Activated naive CD4-positive, alpha-beta T cell treated with anti-CD3 and anti-CD28 coated beads for 36 hours (primary cell): ENCODE measurements around the gene KCNQ5. TPM values are rescaled to one million over a fixed set of nuclear protein-coding genes. Genes with fewer than 3 reads are reported as not detected.

Experiments
- CTCF ChIA-PET: fragments of 350-600 bp; sonication (Branson Sonifier 250); formaldehyde crosslinking; loops from one replicate; lab custom pipeline; 2021; ENCODE audit warnings: antibody characterized with exemption; lab: Charles Lee
- DNase-seq: peaks from one replicate; pipeline ENCODE4 v3.0.0-alpha.2; 2020
- H3K27ac Mint-ChIP-seq: one replicate; pipeline ENCODE4 v1.8.0; 2021; ENCODE audit warnings: mild to moderate bottlenecking, mixed read lengths
- H3K27me3 Mint-ChIP-seq: one replicate; pipeline ENCODE4 v1.8.0; 2021; ENCODE audit warnings: low read depth, mixed read lengths
- H3K36me3 Mint-ChIP-seq: one replicate; pipeline ENCODE4 v1.8.0; 2021; ENCODE audit warnings: low read depth, mixed read lengths
- H3K4me1 Mint-ChIP-seq: one replicate; pipeline ENCODE4 v1.8.0; 2021; ENCODE audit warnings: low read depth, mixed read lengths
- H3K4me3 Mint-ChIP-seq: one replicate; pipeline ENCODE4 v1.8.0; 2021; ENCODE audit warnings: mild to moderate bottlenecking, moderate library complexity, mixed read lengths
- H3K9me3 Mint-ChIP-seq: one replicate; pipeline ENCODE4 v1.8.0; 2021; ENCODE audit warnings: mixed read lengths
- intact Hi-C: fragments of 100-400 bp; cut with micrococcal nuclease; formaldehyde crosslinking; loops from one replicate; pipeline ENCODE4 v1.15.1; 2023
- total RNA-seq, 2 experiments: library from RNA; stranded (reverse); gene quantifications; one replicate each; pipeline ENCODE4 v1.2.3, GENCODE V29; 2021

KCNQ5 gene
- total RNA-seq, 2 experiments from 2014 or later: 11.8 to 12.0 TPM

GRCh38 chr6:72657407-72658197, 35.7 kb downstream of the KCNQ5 start:
- H3K9me3 Mint-ChIP-seq: no peaks in the 10 kb centered on the region
- peaks cover 13% of the 10 kb centered on the region for H3K4me1 Mint-ChIP-seq
- H3K4me3 Mint-ChIP-seq: no peak overlapping the region
- no peak for DNase-seq
- CTCF ChIA-PET: no interaction called here
- peaks cover 6% of the 10 kb centered on the region for H3K36me3 Mint-ChIP-seq
- no peak overlapping the region for H3K27ac Mint-ChIP-seq
- intact Hi-C loops: no loop called here
- no peaks in the 10 kb centered on the region for H3K27me3 Mint-ChIP-seq

GRCh38 chr6:72659754-72660153, 37.9 kb downstream of the KCNQ5 start:
- CTCF ChIA-PET: no interaction called here
- no peak overlapping the region for H3K4me3 Mint-ChIP-seq
- no peak overlapping the region for H3K27ac Mint-ChIP-seq

GRCh38 chr6:72661411-72661810, 39.5 kb downstream of the KCNQ5 start:
- intact Hi-C loops: no loop called here
- Mint-ChIP-seq H3K27me3 (no peaks in the 10 kb centered on the region), H3K9me3 (no peaks in the 10 kb centered on the region), H3K27ac (no peak overlapping the region), H3K4me3 (no peak overlapping the region), H3K4me1 (peaks cover 2% of the 10 kb centered on the region), H3K36me3 (peaks cover 6% of the 10 kb centered on the region)
- CTCF ChIA-PET: no interaction called here
- DNase-seq: no peak

More at GRCh38 chr6:72659754-72660153, 37.9 kb downstream of the KCNQ5 start:
- peaks cover 8% of the 10 kb centered on the region for H3K36me3 Mint-ChIP-seq
- no peaks in the 10 kb centered on the region for H3K9me3 Mint-ChIP-seq
- no peaks in the 10 kb centered on the region for H3K27me3 Mint-ChIP-seq
- no peak for DNase-seq
- intact Hi-C loops: no loop called here
- H3K4me1 Mint-ChIP-seq: peaks cover 2% of the 10 kb centered on the region

- H3K4me1 Mint-ChIP-seq: peaks cover 27% of the 10 kb centered on the region
- DNase-seq: no peak
- peaks cover 6% of the 10 kb centered on the region for H3K36me3 Mint-ChIP-seq
- CTCF ChIA-PET: no interaction called here
- no peaks in the 10 kb centered on the region for H3K27me3 Mint-ChIP-seq
- no peak overlapping the region for H3K27ac Mint-ChIP-seq
- H3K9me3 Mint-ChIP-seq: no peaks in the 10 kb centered on the region
- no peak overlapping the region for H3K4me3 Mint-ChIP-seq
- intact Hi-C loops: no loop called here
These were observed 43.7 kb downstream of the KCNQ5 start for GRCh38 chr6:72665599-72665998.

GRCh38 chr6:72669324-72669723, 47.5 kb downstream of the KCNQ5 start:
- DNase-seq: peak; percentile 27
- H3K4me3 Mint-ChIP-seq: no peak overlapping the region
- CTCF ChIA-PET: interaction anchor here (0.6 to 1.8 kb wide), 2 partner anchors 53 to 400 kb away, joined by 3 to 5 read pairs; no protein-coding TSS in a partner anchor
- no peaks in the 10 kb centered on the region for H3K27me3 Mint-ChIP-seq
- H3K36me3 Mint-ChIP-seq: peaks cover 4% of the 10 kb centered on the region
- H3K27ac Mint-ChIP-seq: no peak overlapping the region
- intact Hi-C loops: no loop called here
- H3K9me3 Mint-ChIP-seq: no peaks in the 10 kb centered on the region
- peaks cover 28% of the 10 kb centered on the region for H3K4me1 Mint-ChIP-seq

- Mint-ChIP-seq H3K4me1 (peaks cover 30% of the 10 kb centered on the region), H3K4me3 (no peak overlapping the region), H3K27me3 (no peaks in the 10 kb centered on the region), H3K9me3 (no peaks in the 10 kb centered on the region), H3K27ac (no peak overlapping the region), H3K36me3 (peaks cover 9% of the 10 kb centered on the region)
- intact Hi-C loops: no loop called here
- DNase-seq: no peak
- CTCF ChIA-PET: no interaction called here
These were observed 51.0 kb downstream of the KCNQ5 start for GRCh38 chr6:72672906-72673305.

GRCh38 chr6:72674842-72675241, 53.0 kb downstream of the KCNQ5 start:
- Mint-ChIP-seq H3K4me3 (no peak overlapping the region), H3K36me3 (peaks cover 11% of the 10 kb centered on the region), H3K9me3 (no peaks in the 10 kb centered on the region), H3K27me3 (no peaks in the 10 kb centered on the region), H3K27ac (no peak overlapping the region), H3K4me1 (peaks cover 12% of the 10 kb centered on the region)
- no peak for DNase-seq
- intact Hi-C loops: no loop called here
- CTCF ChIA-PET: no interaction called here

- CTCF ChIA-PET: no interaction called here
- Mint-ChIP-seq H3K36me3 (peaks cover 11% of the 10 kb centered on the region), H3K9me3 (no peaks in the 10 kb centered on the region), H3K27ac (no peak overlapping the region), H3K4me1 (peaks cover 7% of the 10 kb centered on the region), H3K27me3 (no peaks in the 10 kb centered on the region), H3K4me3 (no peak overlapping the region)
- intact Hi-C loops: no loop called here
- DNase-seq: no peak
These were observed 53.5 kb downstream of the KCNQ5 start for GRCh38 chr6:72675396-72675795.

GRCh38 chr6:72676995-72677394, 55.1 kb downstream of the KCNQ5 start:
- intact Hi-C loops: no loop called here
- no peak overlapping the region for H3K4me3 Mint-ChIP-seq
- CTCF ChIA-PET: no interaction called here
- no peak overlapping the region for H3K27ac Mint-ChIP-seq
- peaks cover 11% of the 10 kb centered on the region for H3K36me3 Mint-ChIP-seq
- H3K9me3 Mint-ChIP-seq: no peaks in the 10 kb centered on the region
- no peaks in the 10 kb centered on the region for H3K27me3 Mint-ChIP-seq
- H3K4me1 Mint-ChIP-seq: peaks cover 2% of the 10 kb centered on the region
- no peak for DNase-seq

GRCh38 chr6:72677740-72678139, 55.9 kb downstream of the KCNQ5 start:
- H3K27ac Mint-ChIP-seq: no peak overlapping the region
- CTCF ChIA-PET: no interaction called here
- H3K36me3 Mint-ChIP-seq: peaks cover 11% of the 10 kb centered on the region
- H3K4me1 Mint-ChIP-seq: peaks cover 2% of the 10 kb centered on the region
- H3K9me3 Mint-ChIP-seq: no peaks in the 10 kb centered on the region
- DNase-seq: no peak
- H3K4me3 Mint-ChIP-seq: no peak overlapping the region
- intact Hi-C loops: no loop called here
- no peaks in the 10 kb centered on the region for H3K27me3 Mint-ChIP-seq

- intact Hi-C loops: no loop called here
- CTCF ChIA-PET: interaction anchor here (0.6 to 2.4 kb wide), 3 partner anchors 11 to 272 kb away, joined by 3 to 9 read pairs (median 8); no protein-coding TSS in a partner anchor
- H3K4me3 Mint-ChIP-seq: no peak overlapping the region
- no peaks in the 10 kb centered on the region for H3K9me3 Mint-ChIP-seq
- no peaks in the 10 kb centered on the region for H3K27me3 Mint-ChIP-seq
- H3K4me1 Mint-ChIP-seq: peaks cover 12% of the 10 kb centered on the region
- H3K27ac Mint-ChIP-seq: no peak overlapping the region
- DNase-seq: no peak
- H3K36me3 Mint-ChIP-seq: peaks cover 8% of the 10 kb centered on the region
These were observed 61.9 kb downstream of the KCNQ5 start for GRCh38 chr6:72683797-72684196.

- peaks cover 4% of the 10 kb centered on the region for H3K4me1 Mint-ChIP-seq
- CTCF ChIA-PET: interaction anchor here (0.6 to 0.9 kb wide), 3 partner anchors 73 to 279 kb away, joined by 3 to 5 read pairs (median 4); no protein-coding TSS in a partner anchor
- DNase-seq: no peak
- intact Hi-C loops: no loop called here
- no peak overlapping the region for H3K4me3 Mint-ChIP-seq
- H3K27me3 Mint-ChIP-seq: no peaks in the 10 kb centered on the region
- H3K9me3 Mint-ChIP-seq: no peaks in the 10 kb centered on the region
- peaks cover 8% of the 10 kb centered on the region for H3K36me3 Mint-ChIP-seq
- no peak overlapping the region for H3K27ac Mint-ChIP-seq
These were observed 67.5 kb downstream of the KCNQ5 start for GRCh38 chr6:72689107-72689954.
